NCI-H2171 (cell line): Measurements from ENCODE around the gene ABLIM2.
"Not testable (repeated sequence)": the region's sequence is repeated elsewhere in the genome, so short reads cannot be mapped to it uniquely, and the experiment has no call there.

Source experiments
- DNase-seq: peaks from one replicate; lab custom pipeline; 2025; lab: John Stamatoyannopoulos, UW

ABLIM2 gene

GRCh38 chr4:8156617-8157016 is 2.0 kb downstream of the ABLIM2 start:
- DNase-seq: no peak

- DNase-seq: no peak
These were observed 2.8 kb downstream of the ABLIM2 start for GRCh38 chr4:8155660-8156421.

DNA sequence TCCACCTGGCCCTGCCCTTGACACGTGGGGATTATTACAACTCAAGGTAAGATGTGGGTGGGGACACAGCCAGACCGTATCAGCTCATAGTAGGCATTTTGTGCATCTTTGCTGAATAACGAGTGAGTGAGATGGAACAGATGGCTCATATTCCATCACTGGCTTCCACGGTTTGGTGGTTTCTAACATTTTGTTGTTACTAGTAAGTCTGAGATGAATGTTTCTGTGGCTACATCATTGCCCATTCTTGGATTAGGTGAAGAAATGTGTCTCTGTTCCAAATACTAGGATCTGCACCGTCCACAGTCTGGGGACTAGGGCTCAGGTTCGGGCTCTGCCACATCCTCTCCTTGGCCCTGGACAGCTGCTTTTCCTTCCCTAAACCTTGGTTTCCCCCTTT is 3.6 kb downstream of the ABLIM2 start:
- no peak for DNase-seq

DNA sequence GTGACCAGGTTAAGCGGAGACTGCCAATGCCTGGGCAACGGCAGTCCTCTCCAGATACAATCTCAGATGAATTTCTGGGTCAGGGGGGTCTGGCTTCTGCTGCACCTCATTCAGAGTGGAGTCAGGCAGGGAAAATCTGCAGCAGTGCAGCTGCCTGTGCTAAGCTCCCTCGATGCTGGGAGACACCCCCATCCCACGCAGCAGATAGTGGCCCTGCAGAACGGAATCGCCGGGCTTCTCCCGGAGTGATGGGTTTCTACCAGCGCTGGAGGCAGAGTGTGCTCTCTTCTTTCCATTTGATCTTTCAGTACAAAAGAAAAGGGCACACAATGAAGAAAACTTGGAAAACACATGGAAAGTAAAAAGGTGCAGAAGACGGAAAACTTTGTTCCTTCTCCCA is 5.2 kb downstream of the ABLIM2 start:
- no peak for DNase-seq

DNA sequence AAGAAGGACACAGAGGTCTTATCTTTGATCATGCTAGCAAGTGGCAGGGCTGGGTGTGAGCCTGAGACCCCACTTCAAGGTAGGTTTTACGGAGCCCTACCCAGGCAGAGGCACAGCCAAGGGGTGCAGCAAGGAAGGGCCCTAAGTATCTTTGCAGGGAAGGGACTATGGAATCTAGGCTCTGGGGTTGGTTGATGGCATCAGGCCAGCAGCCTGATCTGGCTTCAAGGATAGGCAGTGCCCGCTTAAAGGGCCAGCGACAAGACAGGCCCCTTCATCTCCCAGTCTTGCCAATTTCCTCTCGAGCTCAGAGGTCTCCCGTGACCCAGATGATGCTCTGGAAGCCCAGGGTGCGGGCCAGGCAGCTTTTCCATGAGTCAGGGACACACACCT is 5.8 kb downstream of the ABLIM2 start:
- no peak for DNase-seq

- no peak for DNase-seq
These were observed 6.3 kb downstream of the ABLIM2 start for GRCh38 chr4:8152090-8152864.

- no peak for DNase-seq
These were observed 7.4 kb downstream of the ABLIM2 start for GRCh38 chr4:8151165-8151650.

GRCh38 chr4:8150152-8151090 is 8.2 kb downstream of the ABLIM2 start:
- DNase-seq: no peak

- DNase-seq: no peak
These were observed 8.9 kb downstream of the ABLIM2 start for GRCh38 chr4:8149664-8150063.

- no peak for DNase-seq
These were observed 9.7 kb downstream of the ABLIM2 start for GRCh38 chr4:8148785-8149435.

GRCh38 chr4:8148159-8148558 is 10.5 kb downstream of the ABLIM2 start:
- DNase-seq: no peak

DNA sequence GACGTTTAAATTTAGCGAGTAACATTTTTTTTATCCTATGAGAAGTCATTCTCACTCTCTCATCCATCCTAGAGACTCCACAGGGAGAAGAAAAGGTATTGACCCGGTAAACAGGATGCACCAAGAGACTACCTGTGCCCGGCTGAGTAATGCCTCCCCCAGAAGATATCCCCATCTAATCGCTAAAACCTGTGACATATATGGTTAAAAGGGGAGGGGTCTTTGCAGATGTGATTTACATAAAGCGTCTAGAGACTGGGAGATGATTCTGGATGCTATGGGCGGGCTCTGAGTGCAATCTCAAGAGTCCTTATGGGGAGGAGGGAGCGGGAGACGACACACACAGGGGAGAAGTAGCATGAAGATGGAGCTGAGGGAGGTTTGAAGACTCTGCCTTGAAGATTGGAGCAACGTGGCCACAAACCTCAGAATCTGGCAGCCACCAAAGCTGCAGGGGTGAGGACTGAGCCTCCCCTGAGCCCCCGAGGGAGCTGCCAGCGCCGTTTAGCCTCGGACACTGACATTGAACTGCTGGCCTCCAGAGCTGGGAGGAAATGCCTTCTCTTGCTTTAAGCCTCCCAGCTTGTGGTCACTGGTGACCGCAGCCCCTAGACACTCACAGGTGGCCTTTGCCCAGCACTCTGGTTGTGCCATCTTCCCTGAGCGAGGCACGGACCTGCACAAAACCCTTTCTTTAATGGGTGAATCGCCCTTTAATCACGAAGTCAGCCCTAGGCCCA is 11.2 kb downstream of the ABLIM2 start:
- no peak for DNase-seq

GRCh38 chr4:8146157-8146556 is 12.5 kb downstream of the ABLIM2 start:
- no peak for DNase-seq

DNA sequence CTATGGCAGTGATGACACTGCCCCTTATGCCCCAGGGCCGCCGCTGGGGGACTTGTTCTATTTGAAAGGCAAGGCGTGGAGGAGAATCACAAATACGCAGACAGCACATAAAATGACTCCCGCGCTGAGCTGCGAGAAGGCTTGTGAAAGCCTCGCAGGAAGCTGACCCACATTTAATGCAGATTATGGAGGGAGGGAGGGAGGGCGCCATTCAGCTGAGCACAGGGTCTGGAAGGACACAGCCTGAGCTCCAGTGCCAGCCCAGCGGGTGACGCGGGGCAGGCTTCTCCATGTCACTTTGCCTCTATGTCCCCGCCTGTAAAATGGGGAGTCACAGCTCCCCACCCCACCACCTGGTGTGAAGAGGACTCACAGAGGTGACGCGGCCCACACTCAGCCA is 14.3 kb downstream of the ABLIM2 start:
- DNase-seq: no peak

GRCh38 chr4:8143392-8144140 is 15.0 kb downstream of the ABLIM2 start:
- DNase-seq: no peak

GRCh38 chr4:8142556-8142955 is 16.1 kb downstream of the ABLIM2 start:
- no peak for DNase-seq

DNA sequence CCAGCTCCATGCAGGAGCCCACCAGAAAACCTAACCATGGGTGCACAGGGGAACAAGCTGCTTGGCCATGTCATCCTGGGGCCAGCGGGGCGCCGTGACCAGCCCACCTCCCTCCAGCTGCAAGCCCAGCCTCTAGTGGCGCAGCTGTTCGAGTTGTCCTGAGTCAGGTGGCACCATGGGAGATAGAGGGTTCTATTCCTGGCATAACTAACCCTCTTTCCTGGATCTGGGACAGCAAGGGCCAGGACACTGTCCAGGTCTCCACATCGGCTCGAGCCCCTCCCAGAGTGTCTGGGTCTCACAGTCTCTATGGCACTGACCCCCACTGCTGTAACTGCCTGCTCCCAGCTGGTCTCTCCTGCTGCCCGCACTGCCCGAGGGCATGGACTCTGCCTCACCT is 16.7 kb downstream of the ABLIM2 start:
- no peak for DNase-seq

DNA sequence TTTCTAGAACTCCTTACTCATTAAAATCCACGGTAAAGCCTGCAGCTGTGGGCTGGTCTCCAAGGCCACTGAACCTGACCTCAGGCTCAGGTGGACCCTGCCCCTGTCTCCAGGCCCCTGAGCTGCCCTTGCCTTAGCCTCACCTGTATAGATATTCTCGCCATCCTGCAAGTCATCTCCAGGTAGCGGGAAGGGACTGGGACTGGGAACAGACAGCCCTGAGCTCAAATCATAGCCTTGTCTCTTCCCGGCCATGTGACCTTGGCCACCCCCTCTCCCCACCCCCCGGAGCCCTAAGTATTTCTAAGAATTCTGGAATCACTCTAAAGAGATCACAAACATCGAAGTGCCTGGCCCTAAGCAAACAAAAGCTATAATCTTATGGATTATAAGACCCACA is 17.7 kb downstream of the ABLIM2 start:
- no peak for DNase-seq

DNA sequence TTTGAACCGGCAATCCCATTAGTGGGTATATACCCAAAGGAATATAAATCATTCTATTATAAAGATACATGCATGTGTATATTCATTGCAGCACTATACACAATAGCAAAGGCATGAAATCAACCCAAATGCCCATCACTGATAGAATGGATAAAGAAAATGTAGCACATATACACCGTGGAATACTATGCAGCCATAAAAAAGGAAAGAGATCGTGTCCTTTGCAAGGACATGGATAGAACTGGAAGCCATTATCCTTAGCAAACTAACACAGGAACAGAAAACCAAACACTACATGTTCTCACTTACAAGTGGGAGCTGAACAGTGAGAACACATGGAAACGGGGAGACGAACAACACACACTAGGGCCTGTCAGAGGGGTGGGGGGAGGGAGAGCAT is 18.9 kb downstream of the ABLIM2 start:
- not testable (repeated sequence) for DNase-seq

- no peak for DNase-seq
These were observed 21.5 kb downstream of the ABLIM2 start for GRCh38 chr4:8136972-8137710.
